ENCODE data around the gene AFTPH.

AFTPH gene

DNA sequence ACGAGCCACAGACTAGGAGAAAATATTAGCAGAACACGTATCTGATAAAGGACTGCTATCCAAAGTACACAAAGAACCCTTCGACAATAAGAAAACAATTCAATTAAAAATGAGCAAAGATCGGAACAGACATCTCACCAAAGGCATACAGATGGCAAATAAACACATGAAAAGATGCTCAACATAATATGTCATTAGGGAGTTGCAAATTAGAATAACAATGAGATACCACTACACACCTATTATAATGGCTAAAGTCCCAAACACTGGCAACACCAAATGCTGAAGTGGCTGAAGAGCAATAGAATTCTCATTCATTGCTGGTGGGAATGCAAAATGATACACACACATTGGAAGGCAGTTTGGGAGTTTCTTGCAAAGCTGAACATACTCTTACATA lies 96.5 kb downstream of the AFTPH start:
- no peaks in the 10 kb centered on the region for H3K4me1 ChIP-seq
- no peaks in the 10 kb centered on the region for H4K20me1 ChIP-seq
- no peak for TF ChIP-seq Cebpa-rat (IDR thresholded peaks at IDR 0.05)
- no peak overlapping the region for H3K4me2 ChIP-seq
- no peaks in the 10 kb centered on the region for H3K9me3 ChIP-seq
- no peak overlapping the region for H3K4me3 ChIP-seq
- no peaks in the 10 kb centered on the region for H3K27me3 ChIP-seq
- H3K27ac ChIP-seq = no peak overlapping the region
- H3K36me3 ChIP-seq = no peaks in the 10 kb centered on the region
- H3K9ac ChIP-seq = no peak overlapping the region

DNA sequence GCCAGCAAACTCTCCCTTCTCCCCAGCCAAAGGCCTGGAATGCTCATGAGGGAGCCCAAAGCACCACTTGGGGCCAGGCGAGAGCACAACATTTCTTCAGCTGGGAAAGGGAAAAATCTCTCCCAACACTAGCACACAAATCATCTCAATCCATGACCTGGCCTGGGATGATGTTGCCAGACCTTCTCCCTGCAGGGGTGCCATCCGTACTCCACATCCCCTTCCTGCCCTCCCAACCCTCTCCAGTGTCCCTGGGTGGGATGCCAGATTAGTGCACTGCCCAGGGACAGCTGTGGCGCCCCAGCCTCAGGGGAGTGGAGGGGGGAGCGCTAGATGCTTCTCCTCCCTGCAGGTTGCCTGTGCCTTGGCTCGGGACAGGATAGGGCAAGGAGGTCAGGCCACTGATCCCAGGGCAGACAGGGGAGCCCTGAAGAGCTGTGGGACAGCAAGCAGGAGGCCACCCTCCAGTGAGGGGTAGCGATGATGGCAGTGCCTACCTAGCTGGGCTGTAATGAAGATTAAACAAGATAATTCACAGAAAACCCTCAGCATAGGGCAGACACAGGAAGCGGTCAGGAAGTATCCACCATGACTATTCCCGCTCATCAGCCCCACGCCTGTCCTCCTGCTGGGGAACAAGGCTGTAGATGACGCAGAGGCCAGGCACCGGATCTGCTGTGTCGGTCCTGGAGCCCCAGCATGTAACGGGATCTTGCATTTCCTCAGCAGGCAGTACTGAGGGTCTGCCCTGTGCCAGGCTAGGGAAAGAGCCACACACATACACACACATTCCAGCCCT lies 98.5 kb downstream of the AFTPH start:
- Histone ChIP-seq H3K4me2 (no peak overlapping the region), H3K36me3 (no peaks in the 10 kb centered on the region), H3K4me1 (peaks cover 11% of the 10 kb centered on the region; the same call in 1 of the 2 replicates), H3K27ac (no peak overlapping the region), H3K4me3 (no peak overlapping the region), H3K9ac (no peak overlapping the region), H3K27me3 (no peaks in the 10 kb centered on the region), H4K20me1 (no peaks in the 10 kb centered on the region), H3K9me3 (no peaks in the 10 kb centered on the region)
- TF ChIP-seq Cebpa-rat (IDR thresholded peaks at IDR 0.05) = no peak

DNA sequence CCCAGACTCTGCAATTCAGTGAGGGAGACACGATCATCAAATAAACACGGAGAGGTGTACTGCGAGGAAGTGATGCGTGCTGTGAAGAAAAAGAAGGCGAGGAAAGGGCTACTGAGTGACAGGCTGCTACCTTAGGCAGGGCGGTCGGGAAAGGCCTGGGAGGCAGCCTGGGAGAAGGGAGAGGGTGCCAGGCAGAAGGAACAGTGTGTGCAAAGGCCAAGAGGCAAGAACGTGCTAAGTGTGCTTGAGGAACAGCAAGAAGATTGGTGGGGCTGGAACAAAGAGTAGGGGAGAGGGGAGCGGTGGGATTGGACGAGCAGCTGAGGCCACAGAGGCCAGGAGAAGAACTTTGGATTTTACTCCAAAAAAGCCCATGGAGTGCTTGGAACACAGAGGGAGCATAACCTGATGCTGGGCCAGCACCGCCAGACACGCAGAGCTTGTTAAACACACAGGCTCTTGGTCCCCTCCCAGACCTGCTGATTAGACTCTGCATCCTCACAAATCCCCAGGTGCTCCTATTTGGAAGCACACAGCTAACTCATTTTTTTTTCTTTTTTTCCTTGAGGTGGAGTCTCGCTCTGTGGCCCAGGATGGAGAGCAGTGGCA lies 99.2 kb downstream of the AFTPH start:
- no peak for TF ChIP-seq Cebpa-rat (IDR thresholded peaks at IDR 0.05)
- H3K9ac ChIP-seq = no peak overlapping the region
- H3K4me2 ChIP-seq = no peak overlapping the region
- H3K4me3 ChIP-seq = no peak overlapping the region
- no peaks in the 10 kb centered on the region for H3K27me3 ChIP-seq
- no peaks in the 10 kb centered on the region for H3K36me3 ChIP-seq
- H3K27ac ChIP-seq = no peak overlapping the region
- no peaks in the 10 kb centered on the region for H4K20me1 ChIP-seq
- peaks cover 11% of the 10 kb centered on the region; the same call in 1 of the 2 replicates for H3K4me1 ChIP-seq
- H3K9me3 ChIP-seq = no peaks in the 10 kb centered on the region

DNA sequence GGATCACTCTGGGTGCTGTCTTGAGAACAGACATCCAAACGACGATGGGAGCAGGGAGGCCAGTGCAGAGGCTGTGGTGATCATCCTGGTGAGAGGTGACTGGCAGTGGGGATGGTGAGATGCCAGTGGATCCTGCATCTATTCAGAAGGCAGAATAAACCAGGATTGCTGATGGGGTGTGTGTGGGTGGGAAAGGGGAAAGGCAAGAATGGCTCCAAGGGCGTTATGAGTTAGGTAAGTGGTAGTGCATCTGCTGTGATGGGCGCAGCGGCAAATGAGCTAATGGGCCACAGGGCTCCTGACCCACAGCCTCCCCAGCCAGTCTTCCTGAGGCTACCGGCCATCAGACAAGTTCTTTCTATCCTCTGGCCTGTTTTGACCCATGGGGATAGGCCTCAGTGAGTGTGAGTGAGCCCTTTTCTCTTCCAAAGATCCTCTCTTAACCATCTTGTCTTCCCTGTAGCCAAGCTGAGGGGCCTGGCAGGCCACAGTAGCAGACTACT lies 100.0 kb downstream of the AFTPH start:
- H4K20me1 ChIP-seq = no peaks in the 10 kb centered on the region
- TF ChIP-seq Cebpa-rat (IDR thresholded peaks at IDR 0.05) = no peak
- H3K9me3 ChIP-seq = no peaks in the 10 kb centered on the region

DNA sequence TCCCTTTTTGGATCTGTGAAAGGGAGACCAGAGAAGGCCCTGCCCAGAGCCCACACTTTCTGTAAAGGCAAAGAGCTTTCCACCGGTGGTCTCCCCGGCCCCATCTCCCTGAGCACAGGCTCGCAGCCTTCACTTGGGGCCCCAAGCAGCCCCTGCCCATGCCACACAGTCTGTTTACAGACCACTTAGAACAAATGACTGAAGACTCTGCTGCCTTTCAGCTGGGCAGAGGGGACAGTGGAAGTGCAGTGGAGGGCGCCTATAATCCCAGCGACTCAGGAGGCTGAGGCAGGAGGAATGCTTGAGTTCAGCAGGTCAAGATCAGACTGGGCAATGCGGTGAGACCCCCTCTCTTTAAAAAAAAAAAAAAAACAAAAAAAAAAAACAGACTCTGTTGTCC lies 100.7 kb downstream of the AFTPH start:
- TF ChIP-seq Cebpa-rat (IDR thresholded peaks at IDR 0.05) = no peak
- Histone ChIP-seq H3K9ac (no peak overlapping the region), H3K27me3 (no peaks in the 10 kb centered on the region), H3K9me3 (no peaks in the 10 kb centered on the region), H3K36me3 (no peaks in the 10 kb centered on the region), H3K27ac (no peak overlapping the region), H3K4me1 (peaks cover 11% of the 10 kb centered on the region; the same call in 1 of the 2 replicates), H3K4me3 (no peak overlapping the region), H3K4me2 (no peak overlapping the region), H4K20me1 (no peaks in the 10 kb centered on the region)

More for the DNA sequence above, 100.0 kb downstream of the AFTPH start:
- Histone ChIP-seq H3K4me1 (peaks cover 11% of the 10 kb centered on the region; the same call in 1 of the 2 replicates), H3K27me3 (no peaks in the 10 kb centered on the region), H3K4me3 (no peak overlapping the region), H3K4me2 (no peak overlapping the region), H3K9ac (no peak overlapping the region), H3K36me3 (no peaks in the 10 kb centered on the region), H3K27ac (no peak overlapping the region)

DNA sequence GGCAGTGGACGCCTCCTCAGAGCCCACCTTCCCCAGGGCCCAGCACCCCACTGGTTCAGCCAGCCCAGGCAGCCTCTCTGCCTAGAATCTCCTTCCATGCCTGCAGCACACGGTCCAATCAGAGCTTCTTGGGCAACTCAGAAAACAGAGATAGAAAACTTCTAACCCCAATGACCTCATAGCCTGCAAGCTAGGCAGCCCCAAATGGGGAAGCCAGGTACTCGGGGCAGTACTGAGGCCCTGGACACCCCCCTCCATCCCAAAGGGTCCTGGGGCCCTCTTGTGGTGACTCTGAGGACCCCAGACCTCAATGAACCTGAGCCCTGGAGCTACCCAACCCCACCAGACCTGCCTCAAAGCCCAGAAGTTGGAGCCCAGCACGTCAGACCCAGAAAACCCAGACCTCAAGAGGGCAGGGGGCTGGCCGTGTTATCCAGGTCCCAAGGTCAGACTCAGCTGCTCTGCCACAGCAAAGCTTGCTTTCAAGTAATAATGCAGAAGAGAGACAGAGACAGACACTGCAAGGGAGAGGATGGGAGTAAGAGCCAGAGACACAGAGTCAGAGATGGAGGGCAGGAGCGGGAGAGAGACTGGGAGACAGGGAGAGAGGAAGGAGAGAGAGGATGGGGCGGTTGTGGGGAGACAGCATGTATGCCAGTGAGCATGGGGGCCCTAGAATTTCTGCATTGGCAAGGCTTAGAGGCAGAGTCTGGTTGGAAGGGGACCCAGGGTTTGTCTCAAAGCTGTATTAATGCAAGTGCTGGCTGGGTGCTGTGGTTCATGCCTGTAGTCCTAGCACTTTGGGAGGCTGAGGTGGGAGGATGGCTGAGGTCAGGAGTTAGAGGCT lies 101.4 kb downstream of the AFTPH start:
- Histone ChIP-seq H3K4me3 (no peak overlapping the region), H3K27ac (no peak overlapping the region), H3K9ac (no peak overlapping the region), H3K36me3 (no peaks in the 10 kb centered on the region), H3K9me3 (no peaks in the 10 kb centered on the region), H3K4me2 (no peak overlapping the region), H4K20me1 (no peaks in the 10 kb centered on the region), H3K4me1 (peaks cover 11% of the 10 kb centered on the region; the same call in 1 of the 2 replicates), H3K27me3 (no peaks in the 10 kb centered on the region)
- no peak for TF ChIP-seq Cebpa-rat (IDR thresholded peaks at IDR 0.05)

DNA sequence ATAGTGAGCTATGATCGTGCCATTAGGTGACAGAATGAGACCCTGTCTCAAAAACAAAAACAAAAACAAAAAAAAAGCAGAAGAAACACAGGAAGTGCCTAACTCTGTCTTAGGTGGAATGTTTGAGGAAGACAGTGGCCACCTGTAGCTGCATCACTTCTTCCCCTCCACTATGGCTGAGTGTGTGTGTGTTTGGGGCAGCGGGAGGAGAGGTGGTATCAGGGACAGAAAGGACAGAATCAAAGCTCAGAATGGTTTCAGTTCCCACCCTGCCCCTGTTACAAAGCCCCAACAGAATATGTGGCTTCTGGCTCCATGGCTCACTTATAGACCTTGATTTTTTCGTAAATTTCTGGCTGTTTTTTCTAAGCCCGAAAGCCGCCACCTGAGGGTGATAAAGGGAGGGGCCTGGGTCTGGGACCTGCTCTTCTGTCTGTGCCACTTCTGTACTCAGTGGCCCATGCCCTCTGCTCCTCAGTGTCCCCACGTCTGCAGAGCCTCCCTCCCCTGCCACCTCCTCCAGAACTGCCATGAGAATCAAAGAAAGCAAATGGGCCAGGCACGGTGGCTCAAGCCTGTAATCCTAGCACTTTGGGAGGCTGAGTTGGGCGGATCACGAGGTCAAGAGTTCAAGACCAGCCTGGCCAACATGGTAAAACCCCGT lies 102.2 kb downstream of the AFTPH start:
- H3K4me2 ChIP-seq = 0 out of 2 replicates have a peak overlapping the region, but pooled peaks have one; percentile 19

DNA sequence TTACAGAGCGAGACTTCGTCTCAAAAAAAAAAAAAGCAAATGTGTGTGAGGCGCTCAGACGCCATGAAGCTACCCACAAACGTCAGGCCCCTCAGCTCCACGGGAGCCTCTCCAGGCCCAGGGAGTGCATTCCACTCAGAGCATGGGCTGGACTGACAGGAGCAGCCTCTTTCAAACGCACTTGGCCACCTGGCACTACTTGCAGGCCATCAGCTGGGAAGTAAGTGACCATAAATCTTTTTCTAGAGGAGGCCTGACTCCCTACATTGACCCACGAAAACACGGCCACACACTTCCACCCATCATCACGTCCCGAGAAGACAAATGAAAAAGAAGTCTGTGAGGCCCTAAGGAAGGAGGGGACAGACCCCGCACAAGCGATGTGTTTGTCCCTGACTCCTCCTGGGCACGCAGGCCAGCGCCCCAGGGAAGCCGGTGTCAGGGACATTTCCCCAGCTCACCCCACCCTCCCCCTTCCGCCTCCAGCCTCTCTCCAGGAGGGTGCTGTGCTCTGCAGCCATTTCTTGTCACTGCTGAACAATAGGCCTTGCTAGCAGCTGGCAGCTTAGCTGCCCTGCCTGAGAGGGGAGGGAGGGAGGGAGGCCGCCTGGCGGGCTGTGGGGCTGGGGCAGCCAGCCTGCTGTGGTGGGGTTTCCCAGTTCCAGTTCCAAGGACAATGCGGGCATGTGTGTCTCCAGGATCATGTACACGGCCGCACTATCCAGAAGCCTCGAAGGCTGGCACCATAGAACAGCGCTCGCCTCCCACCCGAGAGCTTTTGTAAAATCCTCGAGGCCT lies 103.0 kb downstream of the AFTPH start:
- Histone ChIP-seq H3K9me3 (no peaks in the 10 kb centered on the region), H3K4me2 (no peak overlapping the region), H3K9ac (no peak overlapping the region), H3K4me1 (peaks cover 11% of the 10 kb centered on the region; the same call in 1 of the 2 replicates), H3K36me3 (peaks cover 13% of the 10 kb centered on the region), H4K20me1 (no peaks in the 10 kb centered on the region; the same call in 1 of the 2 replicates), H3K4me3 (no peak overlapping the region), H3K27me3 (no peaks in the 10 kb centered on the region), H3K27ac (no peak overlapping the region)
- no peak for TF ChIP-seq Cebpa-rat (IDR thresholded peaks at IDR 0.05)

More for the DNA sequence above, 102.2 kb downstream of the AFTPH start:
- Histone ChIP-seq H3K9me3 (no peaks in the 10 kb centered on the region), H4K20me1 (no peaks in the 10 kb centered on the region), H3K27ac (no peak overlapping the region), H3K36me3 (peaks cover 6% of the 10 kb centered on the region), H3K4me3 (no peak overlapping the region), H3K9ac (no peak overlapping the region), H3K4me1 (peaks cover 11% of the 10 kb centered on the region; the same call in 1 of the 2 replicates), H3K27me3 (no peaks in the 10 kb centered on the region)
- no peak for TF ChIP-seq Cebpa-rat (IDR thresholded peaks at IDR 0.05)

Measured in BLaER1 (cell line).